ENCODE data around the gene STRIP2.
"Not testable (repeated sequence)": the region's sequence is repeated elsewhere in the genome, so short reads cannot be mapped to it uniquely, and the experiment has no call there.

STRIP2 gene

GRCh38 chr7:129433847-129434674 lies at the start of gene STRIP2:
STRIP2 (plus strand) TSS chr7:129434432; CDS start chr7:129434473, 41 bp downstream.
- in situ Hi-C loops (cut with MboI; ENCODE audit: low sequenced_read_pairs): no loop called here

- in situ Hi-C loops (cut with MboI; ENCODE audit: low sequenced_read_pairs): no loop called here
These were observed 49.1 kb upstream of the STRIP2 start for GRCh38 chr7:129385116-129385515.

- in situ Hi-C loops (cut with MboI; ENCODE audit: low sequenced_read_pairs): no loop called here
These were observed 48.6 kb upstream of the STRIP2 start for GRCh38 chr7:129385598-129385997.

- in situ Hi-C loops (cut with MboI; ENCODE audit: low sequenced_read_pairs): no loop called here
These were observed 47.7 kb upstream of the STRIP2 start for GRCh38 chr7:129386506-129386905.

- in situ Hi-C loops (cut with MboI; ENCODE audit: low sequenced_read_pairs): no loop called here
These were observed 46.7 kb upstream of the STRIP2 start for GRCh38 chr7:129387537-129387936.

- in situ Hi-C loops (cut with MboI; ENCODE audit: low sequenced_read_pairs): no loop called here
These were observed 45.7 kb upstream of the STRIP2 start for GRCh38 chr7:129388333-129389098.

- in situ Hi-C loops (cut with MboI; ENCODE audit: low sequenced_read_pairs): no loop called here
These were observed 44.4 kb upstream of the STRIP2 start for GRCh38 chr7:129389829-129390228.

GRCh38 chr7:129390314-129390713 lies 43.9 kb upstream of the STRIP2 start:
- in situ Hi-C loops (cut with MboI; ENCODE audit: low sequenced_read_pairs): no loop called here

- in situ Hi-C loops (cut with MboI; ENCODE audit: low sequenced_read_pairs): no loop called here
These were observed 42.6 kb upstream of the STRIP2 start for GRCh38 chr7:129391546-129392171.

- in situ Hi-C loops (cut with MboI; ENCODE audit: low sequenced_read_pairs): no loop called here
These were observed 41.0 kb upstream of the STRIP2 start for GRCh38 chr7:129393255-129393654.

GRCh38 chr7:129394101-129394500 lies 40.1 kb upstream of the STRIP2 start:
- in situ Hi-C loops (cut with MboI; ENCODE audit: low sequenced_read_pairs): no loop called here

GRCh38 chr7:129394982-129395914 lies 39.0 kb upstream of the STRIP2 start:
- in situ Hi-C loops (cut with MboI; ENCODE audit: low sequenced_read_pairs): no loop called here

- in situ Hi-C loops (cut with MboI; ENCODE audit: low sequenced_read_pairs): no loop called here
These were observed 32.8 kb upstream of the STRIP2 start for GRCh38 chr7:129401228-129401966.

- in situ Hi-C loops (cut with MboI; ENCODE audit: low sequenced_read_pairs): no loop called here
These were observed 32.0 kb upstream of the STRIP2 start for GRCh38 chr7:129401967-129402860.

- in situ Hi-C loops (cut with MboI; ENCODE audit: low sequenced_read_pairs): no loop called here
These were observed 28.7 kb upstream of the STRIP2 start for GRCh38 chr7:129405527-129405926.

- in situ Hi-C loops (cut with MboI; ENCODE audit: low sequenced_read_pairs): not testable (repeated sequence)
These were observed 24.0 kb upstream of the STRIP2 start for GRCh38 chr7:129410238-129410637.

GRCh38 chr7:129412501-129412900 lies 21.7 kb upstream of the STRIP2 start:
- in situ Hi-C loops (cut with MboI; ENCODE audit: low sequenced_read_pairs): no loop called here

GRCh38 chr7:129417073-129417472 lies 17.2 kb upstream of the STRIP2 start:
- in situ Hi-C loops (cut with MboI; ENCODE audit: low sequenced_read_pairs): no loop called here

GRCh38 chr7:129421717-129422250 lies 12.4 kb upstream of the STRIP2 start:
- in situ Hi-C loops (cut with MboI; ENCODE audit: low sequenced_read_pairs): no loop called here
